Measurements from ENCODE around the gene NOXO1. TPM values are rescaled to one million over a fixed set of nuclear protein-coding genes. Genes with fewer than 3 reads are reported as not detected.

NOXO1 gene
- total and polyA plus RNA-seq, 12 donors: 0.28 to 3.3 (median 0.53) TPM; not detected in 7

DNA sequence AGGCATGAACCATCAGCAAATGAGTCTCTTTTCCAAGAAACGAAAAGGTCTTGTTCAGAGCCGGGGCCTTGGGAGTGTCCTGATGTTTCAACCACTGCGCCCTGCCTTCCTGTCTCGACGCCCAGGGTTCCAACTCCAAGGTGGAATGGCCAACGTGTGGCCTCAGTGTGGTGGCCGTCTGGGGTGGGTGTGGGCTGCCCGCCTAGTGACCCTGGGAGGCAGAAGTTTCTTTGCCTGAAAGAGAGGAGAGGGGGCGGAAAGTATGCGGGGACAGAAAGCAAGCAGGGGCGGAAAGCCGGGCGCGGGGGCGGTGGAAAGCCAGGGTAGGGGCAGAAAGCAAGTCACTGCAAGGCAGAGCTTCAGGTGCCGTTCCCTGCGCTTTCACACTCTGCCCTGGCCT is 42.4 kb downstream of the NOXO1 start:
- DNase-seq: no peak
- WGBS, 4 donors: 85 to 91% (median 87%) methylated on average over 14 to 17 of the region's 17 CpGs
- TF ChIP-seq, protein P1, sequence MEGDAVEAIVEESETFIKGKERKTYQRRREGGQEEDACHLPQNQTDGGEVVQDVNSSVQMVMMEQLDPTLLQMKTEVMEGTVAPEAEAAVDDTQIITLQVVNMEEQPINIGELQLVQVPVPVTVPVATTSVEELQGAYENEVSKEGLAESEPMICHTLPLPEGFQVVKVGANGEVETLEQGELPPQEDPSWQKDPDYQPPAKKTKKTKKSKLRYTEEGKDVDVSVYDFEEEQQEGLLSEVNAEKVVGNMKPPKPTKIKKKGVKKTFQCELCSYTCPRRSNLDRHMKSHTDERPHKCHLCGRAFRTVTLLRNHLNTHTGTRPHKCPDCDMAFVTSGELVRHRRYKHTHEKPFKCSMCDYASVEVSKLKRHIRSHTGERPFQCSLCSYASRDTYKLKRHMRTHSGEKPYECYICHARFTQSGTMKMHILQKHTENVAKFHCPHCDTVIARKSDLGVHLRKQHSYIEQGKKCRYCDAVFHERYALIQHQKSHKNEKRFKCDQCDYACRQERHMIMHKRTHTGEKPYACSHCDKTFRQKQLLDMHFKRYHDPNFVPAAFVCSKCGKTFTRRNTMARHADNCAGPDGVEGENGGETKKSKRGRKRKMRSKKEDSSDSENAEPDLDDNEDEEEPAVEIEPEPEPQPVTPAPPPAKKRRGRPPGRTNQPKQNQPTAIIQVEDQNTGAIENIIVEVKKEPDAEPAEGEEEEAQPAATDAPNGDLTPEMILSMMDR (IDR thresholded peaks at IDR 0.05): no peak
- no peak for TF ChIP-seq POLR2A (IDR thresholded peaks at IDR 0.05)
- H3K4me1 ChIP-seq (replicated peaks in 1 of 2): peaks cover 7 to 11% of the 10 kb centered on the region in 2 donors
- H3K4me3 ChIP-seq: no peak overlapping the region
- no peak overlapping the region for H3K27ac ChIP-seq
- intact Hi-C loops (cut with DNase I): no loop called here
- no peaks in the 10 kb centered on the region for H3K9me3 ChIP-seq (replicated peaks in 1 of 3)
- peaks cover 0 to 30% of the 10 kb centered on the region in 2 donors for H3K36me3 ChIP-seq (replicated peaks in 1 of 2)
- H3K27me3 ChIP-seq: no peaks in the 10 kb centered on the region

DNA sequence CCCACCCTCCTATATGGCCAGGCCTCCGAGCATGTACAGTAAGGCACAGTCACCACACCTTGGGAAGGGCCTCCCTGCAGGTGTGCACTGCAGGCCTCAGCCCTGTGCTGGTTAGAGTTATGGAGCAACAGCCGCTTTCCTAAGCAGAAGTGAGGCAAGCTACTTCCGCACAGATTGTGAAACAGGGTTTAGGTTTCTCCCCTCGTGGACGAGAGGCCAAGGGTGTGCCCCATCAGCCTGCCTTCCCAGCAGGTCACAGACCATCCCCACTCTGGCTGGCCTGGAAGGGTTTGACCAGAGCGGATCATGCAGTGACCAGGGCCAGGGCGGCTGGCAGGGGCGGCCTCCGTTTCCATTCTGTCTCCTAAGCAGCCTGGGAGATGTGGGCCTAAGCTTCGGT is 43.0 kb downstream of the NOXO1 start:
- 78 to 90% (median 83%) methylated on average over 7 to 10 of the region's 10 CpGs for WGBS, 4 donors
- no peaks in the 10 kb centered on the region for H3K9me3 ChIP-seq (replicated peaks in 1 of 3)
- no peak for TF ChIP-seq POLR2A (IDR thresholded peaks at IDR 0.05)
- TF ChIP-seq, protein P1 (IDR thresholded peaks at IDR 0.05): no peak
- H3K4me3 ChIP-seq: no peak overlapping the region
- peaks cover 7 to 11% of the 10 kb centered on the region in 2 donors for H3K4me1 ChIP-seq (replicated peaks in 1 of 2)
- H3K27ac ChIP-seq: no peak overlapping the region
- intact Hi-C loops (cut with DNase I): no loop called here
- DNase-seq: no peak
- H3K27me3 ChIP-seq: no peaks in the 10 kb centered on the region
- H3K36me3 ChIP-seq (replicated peaks in 1 of 2): peaks cover 0 to 30% of the 10 kb centered on the region in 2 donors

DNA sequence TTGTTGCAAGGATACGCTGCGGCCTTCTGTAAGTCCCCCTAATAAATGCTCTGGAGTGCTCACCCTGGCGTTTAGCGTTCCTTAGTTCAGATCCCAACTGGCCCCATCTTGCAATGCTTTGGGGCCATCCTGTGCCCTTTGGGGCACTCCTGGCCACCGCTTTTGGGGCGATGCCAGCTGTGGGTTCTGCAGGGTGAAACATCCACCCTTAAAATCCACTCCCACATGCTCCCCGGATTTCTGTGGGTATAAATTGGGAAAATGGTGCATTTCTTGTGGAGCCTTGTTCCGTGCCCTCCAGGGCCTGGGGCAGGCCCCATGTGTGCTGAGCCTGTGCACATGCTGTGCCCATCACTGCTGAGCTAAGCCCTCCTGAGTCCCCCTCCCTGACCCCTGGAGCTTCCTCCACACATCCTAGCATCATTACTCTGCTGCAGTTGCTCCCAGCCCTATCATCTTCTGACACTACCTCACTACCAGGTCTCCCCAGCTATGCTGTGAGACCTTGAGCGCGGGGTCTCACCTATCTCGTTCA is 44.3 kb downstream of the NOXO1 start:
- TF ChIP-seq, protein P1 (IDR thresholded peaks at IDR 0.05): no peak
- TF ChIP-seq POLR2A (IDR thresholded peaks at IDR 0.05): no peak
- 92 to 96% (median 94%) methylated on average over 11 of the region's 11 CpGs for WGBS, 4 donors
- no peak for DNase-seq
- no peak overlapping the region for H3K27ac ChIP-seq
- H3K4me1 ChIP-seq (replicated peaks in 1 of 2): peaks cover under 1 to 4% of the 10 kb centered on the region in 2 donors
- H3K9me3 ChIP-seq (replicated peaks in 1 of 3): no peaks in the 10 kb centered on the region
- peaks cover 0 to 30% of the 10 kb centered on the region in 2 donors for H3K36me3 ChIP-seq (replicated peaks in 1 of 2)
- intact Hi-C loops (cut with DNase I): no loop called here
- H3K27me3 ChIP-seq: no peaks in the 10 kb centered on the region
- no peak overlapping the region for H3K4me3 ChIP-seq

DNA sequence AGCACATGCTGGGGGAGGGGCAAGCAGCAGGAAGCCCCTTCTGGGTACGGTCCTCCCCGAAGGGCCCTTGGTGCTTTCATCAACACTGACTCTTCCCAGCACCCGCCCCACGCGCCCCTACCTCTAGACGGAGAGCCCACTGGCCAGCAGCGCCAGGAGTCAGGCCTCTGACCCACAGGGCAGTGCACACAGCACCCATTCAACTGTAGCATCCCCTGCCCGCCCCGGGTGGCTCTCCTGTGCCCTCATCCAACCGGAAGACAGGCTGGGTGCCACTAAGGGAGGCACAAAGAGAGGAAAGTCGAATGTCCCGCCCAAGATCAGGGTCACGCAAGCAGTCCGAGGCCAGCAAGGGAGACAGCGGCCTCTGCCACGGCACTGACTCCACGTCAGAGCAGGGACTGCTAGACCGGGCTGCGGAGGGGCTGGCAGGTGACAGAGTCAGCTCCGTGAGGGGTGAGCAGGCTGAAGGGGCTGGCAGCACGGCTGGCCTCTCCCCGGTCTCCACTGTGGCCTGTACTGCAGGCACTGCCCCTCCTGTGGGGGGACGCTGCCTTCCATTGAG is 48.1 kb downstream of the NOXO1 start:
- Histone ChIP-seq H3K9me3 (replicated peaks in 1 of 3) (no peaks in the 10 kb centered on the region), H3K4me3 (no peak overlapping the region), H3K27ac (no peak overlapping the region), H3K4me1 (replicated peaks in 1 of 2) (peaks cover 6 to 8% of the 10 kb centered on the region in 2 donors), H3K36me3 (replicated peaks in 1 of 2) (peaks cover 0 to 7% of the 10 kb centered on the region in 2 donors), H3K27me3 (no peaks in the 10 kb centered on the region)
- intact Hi-C loops (cut with DNase I): loop anchor here in 1 of 2 donors (5.0 kb wide), 1 partner anchor 71 kb away; no protein-coding TSS in a partner anchor
- no peak for TF ChIP-seq POLR2A (IDR thresholded peaks at IDR 0.05)
- no peak for DNase-seq
- 57 to 70% (median 69%) methylated on average over 10 to 23 of the region's 23 CpGs; no CpG with 5 or more reads in 1 of the 4 donors for WGBS, 4 donors

Measured in adrenal gland (tissue), 12 donors.